ENCODE measurements around the gene TMEM255B.

The TMEM255B gene

GRCh38 chr13:113806526-113806925 is 47.5 kb downstream of the TMEM255B start:
- no peak for DNase-seq

GRCh38 chr13:113808058-113808834 is 49.2 kb downstream of the TMEM255B start:
- DNase-seq = no peak

- no peak for DNase-seq
Measured at GRCh38 chr13:113809934-113810333, 50.9 kb downstream of the TMEM255B start.

- no peak for DNase-seq
Measured at GRCh38 chr13:113810640-113811039, 51.6 kb downstream of the TMEM255B start.

GRCh38 chr13:113811081-113811928 is 52.3 kb downstream of the TMEM255B start:
- no peak for DNase-seq

- no peak for DNase-seq
Measured at GRCh38 chr13:113812178-113813040, 53.4 kb downstream of the TMEM255B start.

GRCh38 chr13:113813070-113813748 is 54.2 kb downstream of the TMEM255B start:
- DNase-seq = no peak

GRCh38 chr13:113813749-113814434 is 54.9 kb downstream of the TMEM255B start:
- no peak for DNase-seq

GRCh38 chr13:113814435-113814821 is 55.4 kb downstream of the TMEM255B start:
- DNase-seq = no peak

- no peak for DNase-seq
Measured at GRCh38 chr13:113815151-113816058, 56.4 kb downstream of the TMEM255B start.

- DNase-seq = no peak
Measured at GRCh38 chr13:113816254-113816929, 57.4 kb downstream of the TMEM255B start.

- peak; percentile 80 for DNase-seq
Measured at GRCh38 chr13:113816946-113817859, 58.2 kb downstream of the TMEM255B start.

GRCh38 chr13:113817860-113818691 is 59.0 kb downstream of the TMEM255B start:
- no peak for DNase-seq

GRCh38 chr13:113818700-113819295 is 59.8 kb downstream of the TMEM255B start:
- DNase-seq = no peak

- no peak for DNase-seq
Measured at GRCh38 chr13:113819341-113819730, 60.3 kb downstream of the TMEM255B start.

- no peak for DNase-seq
Measured at GRCh38 chr13:113819731-113820715, 61.0 kb downstream of the TMEM255B start.

Data from T1000 (cell line).